WTC11 (cell line): ENCODE results near the gene ADAD2. TPM values are rescaled to one million over a fixed set of nuclear protein-coding genes. Genes with fewer than 3 reads are reported as not detected.

ENCODE experiments used
- ATAC-seq: fragments of 200-7000 bp; cut with Tn5 transposase; 2 replicates; pipeline ENCODE4 v1.10.0; 2021; ENCODE audit warnings: mild to moderate bottlenecking, moderate library complexity
- CTCF ChIA-PET: fragments of 300-600 bp; sonication (Branson Sonifier 250); formaldehyde crosslinking; loops from one replicate; lab custom pipeline; 2021; ENCODE audit warnings: antibody characterized with exemption; lab: Charles Lee
- POLR2A ChIA-PET: fragments of 350-600 bp; sonication (Branson Sonifier 250); formaldehyde crosslinking; loops from one replicate; lab custom pipeline; 2021; ENCODE audit warnings: antibody characterized with exemption; lab: Charles Lee
- DNase-seq: peaks from one replicate; pipeline ENCODE4 v3.0.0; 2021; ENCODE audit warnings: low spot score
- H3K27ac Mint-ChIP-seq: 2 replicates; pipeline ENCODE4 v1.8.0; 2021; ENCODE audit warnings: mixed read lengths
- H3K27me3 Mint-ChIP-seq: 2 replicates; pipeline ENCODE4 v1.8.0; 2021; ENCODE audit warnings: low read depth, mild to moderate bottlenecking, moderate library complexity, mixed read lengths
- H3K36me3 Mint-ChIP-seq: 2 replicates; pipeline ENCODE4 v1.8.0; 2021; ENCODE audit warnings: mixed read lengths
- H3K4me1 Mint-ChIP-seq: 2 replicates; pipeline ENCODE4 v1.8.0; 2022; ENCODE audit warnings: mixed read lengths
- H3K4me3 Mint-ChIP-seq: 2 replicates; pipeline ENCODE4 v1.8.0; 2021; ENCODE audit warnings: mild to moderate bottlenecking, moderate library complexity, mixed read lengths
- H3K9me3 Mint-ChIP-seq: 2 replicates; pipeline ENCODE4 v1.8.0; 2021; ENCODE audit warnings: mixed read lengths
- CBFB ChIP-seq: sonication (generic); formaldehyde crosslinking; IDR thresholded peaks from 2 replicates; pipeline ENCODE4 v1.8.1; 2022; ENCODE audit warnings: mild to moderate bottlenecking, low read depth, missing genetic modification reagents
- ELF4 ChIP-seq: sonication (generic); formaldehyde crosslinking; IDR thresholded peaks from 2 replicates; pipeline ENCODE4 v1.8.1; 2022; ENCODE audit warnings: low read depth, mild to moderate bottlenecking, moderate library complexity, missing genetic modification reagents
- MXD4 ChIP-seq: fragments of 250-450 bp; sonication (Bioruptor Pico); IDR thresholded peaks from 2 replicates; pipeline ENCODE4 v1.8.0; 2021; ENCODE audit warnings: mild to moderate bottlenecking, moderate library complexity, borderline replicate concordance
- MYBL2 ChIP-seq: sonication (generic); formaldehyde crosslinking; IDR thresholded peaks from 2 replicates; pipeline ENCODE4 v1.8.1; 2023; ENCODE audit warnings: mild to moderate bottlenecking, moderate library complexity, missing genetic modification reagents
- NR1H2 ChIP-seq: sonication (generic); formaldehyde crosslinking; IDR thresholded peaks from 2 replicates; pipeline ENCODE4 v1.9.0; 2021; ENCODE audit warnings: mild to moderate bottlenecking, moderate library complexity, missing genetic modification reagents
- NR3C1 ChIP-seq: sonication (generic); formaldehyde crosslinking; conservative IDR thresholded peaks from 2 replicates; pipeline ENCODE4 v1.8.1; 2023; ENCODE audit warnings: low read depth, mild to moderate bottlenecking, missing genetic modification reagents
- PREB ChIP-seq: sonication (generic); formaldehyde crosslinking; IDR thresholded peaks from 2 replicates; pipeline ENCODE4 v1.8.1; 2022; ENCODE audit warnings: mild to moderate bottlenecking, missing genetic modification reagents, moderate library complexity, borderline replicate concordance
- RORB ChIP-seq: fragments of 250-450 bp; sonication (Bioruptor Pico); IDR thresholded peaks from 2 replicates; pipeline ENCODE4 v1.9.0; 2021; ENCODE audit warnings: mild to moderate bottlenecking
- SMAD3 ChIP-seq: sonication (generic); formaldehyde crosslinking; IDR thresholded peaks from 2 replicates; pipeline ENCODE4 v1.8.0; 2022; ENCODE audit warnings: missing genetic modification reagents, mild to moderate bottlenecking, borderline replicate concordance
- SMAD4 ChIP-seq: sonication (generic); formaldehyde crosslinking; IDR thresholded peaks from 2 replicates; pipeline ENCODE4 v1.8.0; 2022; ENCODE audit warnings: mild to moderate bottlenecking, missing genetic modification reagents
- STAT6 ChIP-seq: sonication (generic); formaldehyde crosslinking; conservative IDR thresholded peaks from 2 replicates; pipeline ENCODE4 v1.8.1; 2023; ENCODE audit warnings: mild to moderate bottlenecking, low read depth, missing genetic modification reagents, moderate library complexity
- TP53 ChIP-seq: sonication (generic); formaldehyde crosslinking; IDR thresholded peaks from 2 replicates; pipeline ENCODE4 v1.8.1; 2023; ENCODE audit warnings: mild to moderate bottlenecking, missing genetic modification reagents
- ZNF281 ChIP-seq: sonication (generic); formaldehyde crosslinking; IDR thresholded peaks from 2 replicates; pipeline ENCODE4 v1.8.0; 2023; ENCODE audit warnings: mild to moderate bottlenecking, missing genetic modification reagents
- ZNF396 ChIP-seq: fragments of 250-450 bp; sonication (Bioruptor Pico); IDR thresholded peaks from 2 replicates; pipeline ENCODE4 v1.8.0; 2021; ENCODE audit warnings: mild to moderate bottlenecking, moderate library complexity, borderline replicate concordance
- ZNF423 ChIP-seq: fragments of 250-450 bp; sonication (Bioruptor Pico); IDR thresholded peaks from 2 replicates; pipeline ENCODE4 v2.1.2; 2022; ENCODE audit warnings: mild to moderate bottlenecking, moderate library complexity
- total RNA-seq: library from RNA; stranded (reverse); gene quantifications from 3 replicates; pipeline ENCODE4 v1.2.3, GENCODE V29; 2021
- TF ChIP-seq, protein P1 (sequence below): sonication (generic); formaldehyde crosslinking; IDR thresholded peaks from 2 replicates; pipeline ENCODE4 v1.8.0; 2022; ENCODE audit warnings: mild to moderate bottlenecking, missing genetic modification reagents
- TF ChIP-seq, protein P2 (sequence below): sonication (generic); formaldehyde crosslinking; IDR thresholded peaks from 2 replicates; pipeline ENCODE4 v1.8.1; 2023; ENCODE audit warnings: mild to moderate bottlenecking, missing genetic modification reagents, borderline replicate concordance
- TF ChIP-seq, protein P3 (sequence below): sonication (generic); formaldehyde crosslinking; IDR thresholded peaks from 2 replicates; pipeline ENCODE4 v1.8.0; 2023; ENCODE audit warnings: missing genetic modification reagents, mild to moderate bottlenecking, borderline replicate concordance

ADAD2 gene
- total RNA-seq, 1 experiment from 2014 or later = 1.6 TPM

GRCh38 chr16:84224554-84224953 is 33.6 kb downstream of the ADAD2 start (continued):
- TF ChIP-seq, protein P1, sequence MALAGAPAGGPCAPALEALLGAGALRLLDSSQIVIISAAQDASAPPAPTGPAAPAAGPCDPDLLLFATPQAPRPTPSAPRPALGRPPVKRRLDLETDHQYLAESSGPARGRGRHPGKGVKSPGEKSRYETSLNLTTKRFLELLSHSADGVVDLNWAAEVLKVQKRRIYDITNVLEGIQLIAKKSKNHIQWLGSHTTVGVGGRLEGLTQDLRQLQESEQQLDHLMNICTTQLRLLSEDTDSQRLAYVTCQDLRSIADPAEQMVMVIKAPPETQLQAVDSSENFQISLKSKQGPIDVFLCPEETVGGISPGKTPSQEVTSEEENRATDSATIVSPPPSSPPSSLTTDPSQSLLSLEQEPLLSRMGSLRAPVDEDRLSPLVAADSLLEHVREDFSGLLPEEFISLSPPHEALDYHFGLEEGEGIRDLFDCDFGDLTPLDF (CRISPR knock-in tag) = no peak
- TF ChIP-seq ZNF396 (CRISPR knock-in tag) = no peak
- TF ChIP-seq RORB (CRISPR knock-in tag) = no peak
- TF ChIP-seq PREB = no peak
- no peak for TF ChIP-seq SMAD3 (CRISPR knock-in tag)
- TF ChIP-seq NR1H2 (CRISPR knock-in tag) = no peak
- TF ChIP-seq ZNF281 = no peak
- TF ChIP-seq ZNF423 = no peak

DNA sequence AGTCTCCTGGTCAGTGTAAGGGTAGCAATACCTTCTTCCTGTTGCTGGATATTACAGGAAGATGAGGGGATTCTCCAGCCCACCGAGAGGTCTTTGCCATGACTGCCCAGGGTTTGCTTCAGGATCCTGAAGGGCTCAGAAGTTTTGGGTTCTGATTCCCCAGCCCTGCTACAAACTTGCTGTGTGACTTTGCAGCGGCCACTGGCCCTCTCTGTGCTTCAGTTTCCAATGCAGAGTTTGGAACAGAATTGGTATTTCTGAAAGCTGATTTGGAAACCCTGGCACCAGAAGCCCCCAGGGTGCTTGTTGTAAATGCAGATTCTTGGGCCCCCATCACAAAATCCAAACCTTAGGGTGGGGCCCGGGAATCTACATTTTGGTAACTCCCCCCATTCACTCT is 34.2 kb downstream of the ADAD2 start:
- no peak overlapping the region for H3K4me3 Mint-ChIP-seq
- no peak overlapping the region for H3K27ac Mint-ChIP-seq
- ATAC-seq (no peak), DNase-seq (no peak)
- no peak for TF ChIP-seq MXD4 (CRISPR knock-in tag)
- no peak for TF ChIP-seq TP53 (CRISPR knock-in tag)
- TF ChIP-seq ELF4 (CRISPR knock-in tag) = no peak
- TF ChIP-seq, protein P2, sequence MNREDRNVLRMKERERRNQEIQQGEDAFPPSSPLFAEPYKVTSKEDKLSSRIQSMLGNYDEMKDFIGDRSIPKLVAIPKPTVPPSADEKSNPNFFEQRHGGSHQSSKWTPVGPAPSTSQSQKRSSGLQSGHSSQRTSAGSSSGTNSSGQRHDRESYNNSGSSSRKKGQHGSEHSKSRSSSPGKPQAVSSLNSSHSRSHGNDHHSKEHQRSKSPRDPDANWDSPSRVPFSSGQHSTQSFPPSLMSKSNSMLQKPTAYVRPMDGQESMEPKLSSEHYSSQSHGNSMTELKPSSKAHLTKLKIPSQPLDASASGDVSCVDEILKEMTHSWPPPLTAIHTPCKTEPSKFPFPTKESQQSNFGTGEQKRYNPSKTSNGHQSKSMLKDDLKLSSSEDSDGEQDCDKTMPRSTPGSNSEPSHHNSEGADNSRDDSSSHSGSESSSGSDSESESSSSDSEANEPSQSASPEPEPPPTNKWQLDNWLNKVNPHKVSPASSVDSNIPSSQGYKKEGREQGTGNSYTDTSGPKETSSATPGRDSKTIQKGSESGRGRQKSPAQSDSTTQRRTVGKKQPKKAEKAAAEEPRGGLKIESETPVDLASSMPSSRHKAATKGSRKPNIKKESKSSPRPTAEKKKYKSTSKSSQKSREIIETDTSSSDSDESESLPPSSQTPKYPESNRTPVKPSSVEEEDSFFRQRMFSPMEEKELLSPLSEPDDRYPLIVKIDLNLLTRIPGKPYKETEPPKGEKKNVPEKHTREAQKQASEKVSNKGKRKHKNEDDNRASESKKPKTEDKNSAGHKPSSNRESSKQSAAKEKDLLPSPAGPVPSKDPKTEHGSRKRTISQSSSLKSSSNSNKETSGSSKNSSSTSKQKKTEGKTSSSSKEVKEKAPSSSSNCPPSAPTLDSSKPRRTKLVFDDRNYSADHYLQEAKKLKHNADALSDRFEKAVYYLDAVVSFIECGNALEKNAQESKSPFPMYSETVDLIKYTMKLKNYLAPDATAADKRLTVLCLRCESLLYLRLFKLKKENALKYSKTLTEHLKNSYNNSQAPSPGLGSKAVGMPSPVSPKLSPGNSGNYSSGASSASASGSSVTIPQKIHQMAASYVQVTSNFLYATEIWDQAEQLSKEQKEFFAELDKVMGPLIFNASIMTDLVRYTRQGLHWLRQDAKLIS (CRISPR knock-in tag) = no peak
- no peak for TF ChIP-seq SMAD4 (CRISPR knock-in tag)
- TF ChIP-seq CBFB (CRISPR knock-in tag) = no peak
- TF ChIP-seq NR3C1 (CRISPR knock-in tag) = no peak
- TF ChIP-seq, protein P3, sequence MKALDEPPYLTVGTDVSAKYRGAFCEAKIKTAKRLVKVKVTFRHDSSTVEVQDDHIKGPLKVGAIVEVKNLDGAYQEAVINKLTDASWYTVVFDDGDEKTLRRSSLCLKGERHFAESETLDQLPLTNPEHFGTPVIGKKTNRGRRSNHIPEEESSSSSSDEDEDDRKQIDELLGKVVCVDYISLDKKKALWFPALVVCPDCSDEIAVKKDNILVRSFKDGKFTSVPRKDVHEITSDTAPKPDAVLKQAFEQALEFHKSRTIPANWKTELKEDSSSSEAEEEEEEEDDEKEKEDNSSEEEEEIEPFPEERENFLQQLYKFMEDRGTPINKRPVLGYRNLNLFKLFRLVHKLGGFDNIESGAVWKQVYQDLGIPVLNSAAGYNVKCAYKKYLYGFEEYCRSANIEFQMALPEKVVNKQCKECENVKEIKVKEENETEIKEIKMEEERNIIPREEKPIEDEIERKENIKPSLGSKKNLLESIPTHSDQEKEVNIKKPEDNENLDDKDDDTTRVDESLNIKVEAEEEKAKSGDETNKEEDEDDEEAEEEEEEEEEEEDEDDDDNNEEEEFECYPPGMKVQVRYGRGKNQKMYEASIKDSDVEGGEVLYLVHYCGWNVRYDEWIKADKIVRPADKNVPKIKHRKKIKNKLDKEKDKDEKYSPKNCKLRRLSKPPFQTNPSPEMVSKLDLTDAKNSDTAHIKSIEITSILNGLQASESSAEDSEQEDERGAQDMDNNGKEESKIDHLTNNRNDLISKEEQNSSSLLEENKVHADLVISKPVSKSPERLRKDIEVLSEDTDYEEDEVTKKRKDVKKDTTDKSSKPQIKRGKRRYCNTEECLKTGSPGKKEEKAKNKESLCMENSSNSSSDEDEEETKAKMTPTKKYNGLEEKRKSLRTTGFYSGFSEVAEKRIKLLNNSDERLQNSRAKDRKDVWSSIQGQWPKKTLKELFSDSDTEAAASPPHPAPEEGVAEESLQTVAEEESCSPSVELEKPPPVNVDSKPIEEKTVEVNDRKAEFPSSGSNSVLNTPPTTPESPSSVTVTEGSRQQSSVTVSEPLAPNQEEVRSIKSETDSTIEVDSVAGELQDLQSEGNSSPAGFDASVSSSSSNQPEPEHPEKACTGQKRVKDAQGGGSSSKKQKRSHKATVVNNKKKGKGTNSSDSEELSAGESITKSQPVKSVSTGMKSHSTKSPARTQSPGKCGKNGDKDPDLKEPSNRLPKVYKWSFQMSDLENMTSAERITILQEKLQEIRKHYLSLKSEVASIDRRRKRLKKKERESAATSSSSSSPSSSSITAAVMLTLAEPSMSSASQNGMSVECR = no peak
- TF ChIP-seq MYBL2 (CRISPR knock-in tag) = no peak
- TF ChIP-seq STAT6 (CRISPR knock-in tag) = no peak
- H3K4me1 Mint-ChIP-seq = peaks cover 12% of the 10 kb centered on the region
- H3K27me3 Mint-ChIP-seq = no peaks in the 10 kb centered on the region
- CTCF ChIA-PET = interaction anchor here (0.9 kb wide), 1 partner anchor 38 kb away, joined by 4 read pairs; the partner anchor contains the start of gene TAF1C
- no peaks in the 10 kb centered on the region for H3K36me3 Mint-ChIP-seq
- POLR2A ChIA-PET = no interaction called here
- H3K9me3 Mint-ChIP-seq = no peaks in the 10 kb centered on the region
